HepG2 (cell line): Measurements from ENCODE around the gene ZER1. TPM values are rescaled to one million over a fixed set of nuclear protein-coding genes. Genes with fewer than 3 reads are reported as not detected.

ENCODE experiments used
- CEBPB ChIP-seq: IDR thresholded peaks from 2 replicates; pipeline ENCODE4 v1.6.1; 2011; ENCODE audit warnings: low read depth, low read length, improper control_type of control experiment, borderline replicate concordance
- FLYWCH1 ChIP-seq: sonication (generic); formaldehyde crosslinking; IDR thresholded peaks from 2 replicates; pipeline ENCODE4 v1.8.1; 2023; ENCODE audit warnings: mild to moderate bottlenecking, missing genetic modification reagents
- HNRNPH1 ChIP-seq: fragments of 200-400 bp; formaldehyde crosslinking; optimal IDR thresholded peaks from 2 replicates; pipeline ENCODE3; 2017; ENCODE audit warnings: mild to moderate bottlenecking, low read depth, low read length
- NFE2L1 ChIP-seq: sonication (generic); formaldehyde crosslinking; IDR thresholded peaks from 2 replicates; pipeline ENCODE4 v1.4.0; 2020; ENCODE audit warnings: missing genetic modification reagents, mild to moderate bottlenecking, borderline replicate concordance
- PAX8 ChIP-seq: sonication (generic); formaldehyde crosslinking; IDR thresholded peaks from 2 replicates; pipeline ENCODE4 v1.8.0; 2022; ENCODE audit warnings: mild to moderate bottlenecking, missing genetic modification reagents, borderline replicate concordance
- PHB2 ChIP-seq: fragments of 450-650 bp; IDR thresholded peaks from 2 replicates; pipeline ENCODE4 v1.6.1; 2018; ENCODE audit not compliant: partially characterized antibody
- RAD51 ChIP-seq: fragments of 450-650 bp; IDR thresholded peaks from 2 replicates; pipeline ENCODE4 v1.6.1; 2016; ENCODE audit warnings: borderline replicate concordance
- SNRNP70 ChIP-seq: fragments of 200-400 bp; formaldehyde crosslinking; IDR thresholded peaks from 2 replicates; pipeline ENCODE4 v1.6.1; 2017; ENCODE audit warnings: mild to moderate bottlenecking, low read depth, low read length, moderate library complexity
- SRSF9 ChIP-seq: fragments of 200-400 bp; formaldehyde crosslinking; IDR thresholded peaks from 2 replicates; pipeline ENCODE4 v1.6.1; 2018; ENCODE audit warnings: borderline replicate concordance, mild to moderate bottlenecking, low read depth, low read length; ENCODE audit not compliant: insufficient read depth, poor library complexity, severe bottlenecking
- TAF15 ChIP-seq: fragments of 200-400 bp; formaldehyde crosslinking; IDR thresholded peaks from one replicate; pipeline ENCODE4 v1.6.1; 2018; ENCODE audit warnings: mild to moderate bottlenecking, low read depth, low read length; ENCODE audit not compliant: poor library complexity, severe bottlenecking
- TBX2 ChIP-seq: sonication (generic); formaldehyde crosslinking; IDR thresholded peaks from 2 replicates; pipeline ENCODE4 v1.5.0; 2020; ENCODE audit warnings: missing genetic modification reagents, mild to moderate bottlenecking, borderline replicate concordance
- ZBTB2 ChIP-seq: sonication (generic); formaldehyde crosslinking; IDR thresholded peaks from 2 replicates; pipeline ENCODE4 v1.8.0; 2022; ENCODE audit warnings: low read depth, missing genetic modification reagents
- ZBTB42 ChIP-seq: sonication (generic); formaldehyde crosslinking; IDR thresholded peaks from 2 replicates; pipeline ENCODE4 v1.5.0; 2020; ENCODE audit warnings: mild to moderate bottlenecking, missing genetic modification reagents
- ZFAT ChIP-seq: sonication (generic); formaldehyde crosslinking; conservative IDR thresholded peaks from 2 replicates; pipeline ENCODE4 v1.8.1; 2023; ENCODE audit warnings: missing genetic modification reagents, inconsistent platforms
- ZKSCAN5 ChIP-seq: sonication (generic); formaldehyde crosslinking; IDR thresholded peaks from 2 replicates; pipeline ENCODE4 v1.5.1; 2020; ENCODE audit warnings: mild to moderate bottlenecking, missing genetic modification reagents
- ZNF253 ChIP-seq: sonication (generic); formaldehyde crosslinking; IDR thresholded peaks from 2 replicates; pipeline ENCODE4 v1.8.0; 2022; ENCODE audit warnings: mild to moderate bottlenecking, missing genetic modification reagents, borderline replicate concordance
- ZNF33A ChIP-seq: sonication (generic); formaldehyde crosslinking; IDR thresholded peaks from 2 replicates; pipeline ENCODE4 v1.5.1; 2020; ENCODE audit warnings: missing genetic modification reagents, mild to moderate bottlenecking, moderate library complexity, borderline replicate concordance
- ZNF34 ChIP-seq: sonication (generic); formaldehyde crosslinking; IDR thresholded peaks from 2 replicates; pipeline ENCODE4 v1.4.0; 2020; ENCODE audit warnings: mild to moderate bottlenecking, missing genetic modification reagents, borderline replicate concordance
- ZNF432 ChIP-seq: sonication (generic); formaldehyde crosslinking; IDR thresholded peaks from 2 replicates; pipeline ENCODE4 v1.5.0; 2020; ENCODE audit warnings: missing genetic modification reagents, mild to moderate bottlenecking, borderline replicate concordance
- ZNF569 ChIP-seq: sonication (generic); formaldehyde crosslinking; IDR thresholded peaks from 2 replicates; pipeline ENCODE4 v1.5.0; 2020; ENCODE audit warnings: mild to moderate bottlenecking, missing genetic modification reagents, moderate library complexity, borderline replicate concordance
- ZNF607 ChIP-seq: sonication (generic); formaldehyde crosslinking; IDR thresholded peaks from 2 replicates; pipeline ENCODE4 v1.5.1; 2020; ENCODE audit warnings: missing genetic modification reagents, mild to moderate bottlenecking, borderline replicate concordance
- ZNF674 ChIP-seq: sonication (generic); formaldehyde crosslinking; IDR thresholded peaks from 2 replicates; pipeline ENCODE4 v1.5.0; 2020; ENCODE audit warnings: low read depth, mild to moderate bottlenecking, missing genetic modification reagents
- ZSCAN30 ChIP-seq: sonication (generic); formaldehyde crosslinking; IDR thresholded peaks from 2 replicates; pipeline ENCODE4 v1.5.0; 2020; ENCODE audit warnings: mild to moderate bottlenecking, missing genetic modification reagents
- polyA plus RNA-seq, 8 experiments: library from polyadenylated mRNA; depleted of rRNA in 3 of 8; stranded (reverse) in 7 of 8; unstranded in 1 of 8; fragments of >200 nt; fragmentation: Illumina TruSeq in 4 of 8; extraction: Trizol in 4 of 8; gene quantifications; 2 replicates each; pipeline versions ENCODE4 v1.2.1 to v1.2.3, GENCODE V29; 2011 to 2016; ENCODE audit warnings: low read depth in 4 of 8, missing spikeins in 1 of 8, mixed read lengths in 1 of 8; ENCODE audit not compliant: insufficient read depth in 1 of 8
- total RNA-seq, 5 experiments: library from RNA; depleted of rRNA; stranded (reverse); fragments of >200 nt; fragmentation: Illumina TruSeq; extraction: Trizol; gene quantifications; 2 replicates each; pipeline ENCODE4 v1.2.3, GENCODE V29; 2016; ENCODE audit warnings: low read depth in 1 of 5
- TF ChIP-seq, protein P1 (sequence below): sonication (generic); formaldehyde crosslinking; IDR thresholded peaks from 2 replicates; pipeline ENCODE4 v1.8.0; 2022; ENCODE audit warnings: missing genetic modification reagents, mild to moderate bottlenecking, inconsistent platforms, borderline replicate concordance
- TF ChIP-seq, protein P2 (sequence below): sonication (generic); formaldehyde crosslinking; IDR thresholded peaks from 2 replicates; pipeline ENCODE4 v1.4.0; 2020; ENCODE audit warnings: mild to moderate bottlenecking, missing genetic modification reagents
- TF ChIP-seq, protein P3 (sequence below): IDR thresholded peaks from 2 replicates; pipeline ENCODE4 v1.6.1; 2016; ENCODE audit warnings: missing biosample characterization, missing genetic modification reagents, low read depth

The ZER1 gene
- total and polyA plus RNA-seq, 2 of the 13 experiments (the other 11 are each of a cell fraction or from before 2014, with no cell fraction given), result 7.7 to 40.0 TPM

DNA sequence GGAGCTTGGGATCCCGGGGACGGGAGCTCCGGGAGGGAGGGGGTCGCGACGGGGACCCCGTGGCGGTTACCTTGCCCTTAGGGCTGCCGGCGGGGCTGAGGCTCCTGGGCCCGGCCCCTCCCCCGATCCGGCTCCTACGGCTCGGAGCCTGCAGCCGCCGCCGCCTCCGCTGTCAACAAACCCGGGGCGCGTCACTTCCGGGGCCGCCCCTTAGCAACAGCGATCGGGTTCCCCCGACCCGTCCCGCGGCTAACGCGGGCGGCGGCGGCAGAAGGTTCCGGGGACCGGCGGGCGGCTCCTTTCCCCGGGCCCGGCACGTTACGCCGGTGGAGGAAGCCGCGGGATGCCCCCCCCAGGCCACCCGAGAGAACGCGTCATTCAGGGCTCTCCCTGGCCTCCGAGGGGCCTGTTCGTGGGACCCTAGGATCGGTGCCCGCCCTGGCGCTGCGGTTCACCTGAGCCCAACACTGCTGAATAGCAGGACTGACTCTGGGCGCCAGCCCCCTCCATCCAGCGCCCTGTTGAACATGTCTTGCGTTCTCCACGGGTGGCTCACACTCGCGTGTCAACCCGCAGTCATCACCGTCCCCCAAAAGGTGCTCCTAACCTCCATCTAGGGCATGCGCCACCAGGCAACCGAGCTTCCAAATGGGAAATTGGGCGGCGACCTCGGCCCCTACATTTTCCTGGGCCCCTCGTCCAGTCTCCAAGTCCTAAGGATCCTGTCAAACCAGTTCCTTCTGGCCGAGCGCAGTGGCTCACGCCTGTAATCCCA, at the start of gene ZER1 (continued):
- TF ChIP-seq SRSF9 (no peak), ZNF607 (CRISPR knock-in tag) (peak; percentile 79), ZNF569 (no peak), ZBTB2 (CRISPR knock-in tag) (peak; percentile 97), HNRNPH1 (no peak), TBX2 (CRISPR knock-in tag) (peak; percentile 43; the same call in 1 of the 2 replicates), SNRNP70 (no peak), CEBPB (no peak), ZSCAN30 (CRISPR knock-in tag) (no peak), FLYWCH1 (CRISPR knock-in tag) (no peak), NFE2L1 (CRISPR knock-in tag) (no peak), ZNF674 (CRISPR knock-in tag) (no peak), TAF15 (peak; percentile 86), PHB2 (no peak), ZBTB42 (no peak), ZNF253 (CRISPR knock-in tag) (no peak), ZNF34 (CRISPR knock-in tag) (no peak), ZNF432 (CRISPR knock-in tag) (no peak), PAX8 (CRISPR knock-in tag) (no peak), ZKSCAN5 (CRISPR knock-in tag) (no peak), ZNF33A (no peak), RAD51 (no peak), ZFAT (CRISPR knock-in tag) (no peak)
- TF ChIP-seq, protein P1, sequence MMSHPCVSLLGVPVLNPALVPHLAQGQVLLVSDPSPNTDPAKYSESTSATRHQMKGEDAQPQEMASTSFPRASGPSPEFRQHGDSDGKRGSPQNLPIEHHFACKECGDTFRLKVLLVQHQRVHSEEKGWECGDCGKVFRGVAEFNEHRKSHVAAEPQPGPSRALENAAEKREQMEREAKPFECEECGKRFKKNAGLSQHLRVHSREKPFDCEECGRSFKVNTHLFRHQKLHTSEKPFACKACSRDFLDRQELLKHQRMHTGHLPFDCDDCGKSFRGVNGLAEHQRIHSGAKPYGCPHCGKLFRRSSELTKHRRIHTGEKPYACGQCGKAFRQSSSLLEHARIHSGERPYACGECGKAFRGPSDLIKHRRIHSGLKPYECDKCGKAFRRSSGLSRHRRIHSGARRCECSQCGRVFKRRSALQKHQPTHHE (CRISPR knock-in tag), result no peak; the same call in 1 of the 2 replicates
- TF ChIP-seq, protein P2, sequence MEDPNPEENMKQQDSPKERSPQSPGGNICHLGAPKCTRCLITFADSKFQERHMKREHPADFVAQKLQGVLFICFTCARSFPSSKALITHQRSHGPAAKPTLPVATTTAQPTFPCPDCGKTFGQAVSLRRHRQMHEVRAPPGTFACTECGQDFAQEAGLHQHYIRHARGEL (CRISPR knock-in tag), result no peak; the same call in 1 of the 2 replicates
- TF ChIP-seq, protein P3, sequence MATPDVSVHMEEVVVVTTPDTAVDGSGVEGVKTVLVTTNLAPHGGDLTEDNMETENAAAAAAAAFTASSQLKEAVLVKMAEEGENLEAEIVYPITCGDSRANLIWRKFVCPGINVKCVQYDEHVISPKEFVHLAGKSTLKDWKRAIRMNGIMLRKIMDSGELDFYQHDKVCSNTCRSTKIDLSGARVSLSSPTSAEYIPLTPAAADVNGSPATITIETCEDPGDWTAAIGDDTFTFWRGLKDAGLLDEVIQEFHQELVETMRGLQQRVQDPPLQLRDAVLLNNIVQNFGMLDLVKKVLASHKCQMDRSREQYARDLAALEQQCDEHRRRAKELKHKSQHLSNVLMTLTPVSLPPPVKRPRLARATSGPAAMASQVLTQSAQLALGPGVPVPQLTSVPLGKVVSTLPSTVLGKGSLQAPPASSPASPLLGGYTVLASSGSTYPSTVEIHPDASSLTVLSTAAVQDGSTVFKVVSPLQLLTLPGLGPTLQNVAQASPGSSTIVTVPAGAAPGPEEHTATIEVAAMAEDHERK, result peak; percentile 69
